HepG2 (cell line): ENCODE data around the gene FOXP3. TPM values are rescaled to one million over a fixed set of nuclear protein-coding genes. Genes with fewer than 3 reads are reported as not detected.

Experiments used
- ATAC-seq: fragments of 200-7000 bp; cut with Tn5 transposase; 3 replicates; pipeline ENCODE4 v1.9.1; 2020; ENCODE audit warnings: mild to moderate bottlenecking, moderate library complexity
- BruUV-seq: library from RNA; stranded (reverse); fragments of 400-500 nt; replicated peaks from 2 replicates; lab custom pipeline; 2021; lab: Mats Ljungman, UMichigan
- CTCF ChIA-PET: fragments of 300-600 bp; formaldehyde crosslinking; extraction: SDS; loops from one replicate; lab custom pipeline; 2021; ENCODE audit warnings: low total read pairs, inconsistent platforms, low intra/inter-chr PET ratio; lab: Yijun Ruan, JAX
- POLR2A ChIA-PET: fragments of 350-600 bp; sonication (Branson Sonifier 250); formaldehyde crosslinking; loops from one replicate; lab custom pipeline; 2020; ENCODE audit warnings: antibody characterized with exemption, inconsistent platforms; lab: Yijun Ruan, JAX
- DNase-seq: peaks from one replicate; pipeline ENCODE4 v3.0.0-alpha.2; 2015; ENCODE audit warnings: low spot score
- FAIRE-seq: peaks from 3 replicates; lab custom pipeline; 2011; peaks lifted over from hg19 to GRCh38; lab: Jason Lieb, UNC
- H2AFZ ChIP-seq: one replicate; pipeline ENCODE4 v1.6.1; 2011; ENCODE audit warnings: low read length, inconsistent platforms
- H3K27ac ChIP-seq: fragments of 300-600 bp; 3 replicates; pipeline ENCODE4 v1.8.0; 2011; ENCODE audit warnings: mixed run types, mild to moderate bottlenecking, mixed read lengths, low read length, inconsistent platforms; ENCODE audit not compliant: insufficient read depth; ENCODE audit errors: extremely low read length
- H3K27me3 ChIP-seq, 2 experiments: fragments of 200-600 bp in 1 of 2; 2 replicates in 1 of 2; 3 replicates in 1 of 2; pipeline versions ENCODE4 v1.6.0 to v1.8.0; 2011; ENCODE audit warnings: low read length in 2 of 2, mild to moderate bottlenecking in 2 of 2, moderate library complexity in 2 of 2, inconsistent platforms in 1 of 2; ENCODE audit not compliant: insufficient read depth in 2 of 2, control insufficient read depth in 1 of 2
- H3K36me3 ChIP-seq, 2 experiments: fragments of 200-600 bp in 1 of 2; replicated peaks in 1 of 2; 2 replicates in 1 of 2; 3 replicates in 1 of 2; pipeline versions ENCODE4 v1.5.1 to v1.8.0; 2011; ENCODE audit warnings: low read length in 2 of 2, inconsistent platforms in 1 of 2; ENCODE audit not compliant: insufficient read depth in 2 of 2, control insufficient read depth in 1 of 2
- H3K4me1 ChIP-seq: 2 replicates; pipeline ENCODE4 v1.5.1; 2012; ENCODE audit warnings: low read length, inconsistent platforms; ENCODE audit not compliant: insufficient read depth
- H3K4me2 ChIP-seq: 2 replicates; pipeline ENCODE4 v1.6.0; 2011; ENCODE audit warnings: low read depth, low read length, inconsistent platforms
- H3K4me3 ChIP-seq, 3 experiments: fragments of 200-600 bp in 1 of 3; sonication (generic), shearing (Covaris generic) in 1 of 3; replicated peaks in 1 of 3; 2 replicates each; pipeline ENCODE4 v1.5.1; 2011 to 2016; ENCODE audit warnings: low read length in 3 of 3, inconsistent platforms in 2 of 3, low read depth in 2 of 3, mild to moderate bottlenecking in 2 of 3, control low read depth in 1 of 3, mixed read lengths in 1 of 3; ENCODE audit not compliant: insufficient read depth in 1 of 3
- H3K79me2 ChIP-seq: one replicate; pipeline ENCODE4 v1.6.1; 2011; ENCODE audit warnings: low read length, inconsistent platforms; ENCODE audit not compliant: insufficient read depth
- H3K9ac ChIP-seq: 2 replicates; pipeline ENCODE4 v1.6.0; 2011; ENCODE audit warnings: mild to moderate bottlenecking, low read depth, low read length, inconsistent platforms; ENCODE audit not compliant: insufficient read depth
- H3K9me3 ChIP-seq: 2 replicates; pipeline ENCODE4 v1.5.1; 2012; ENCODE audit warnings: mild to moderate bottlenecking, low read length
- H4K20me1 ChIP-seq: 2 replicates; pipeline ENCODE4 v1.6.0; 2011; ENCODE audit warnings: inconsistent platforms, mild to moderate bottlenecking, low read length, moderate library complexity; ENCODE audit not compliant: insufficient read depth
- DNMT3B ChIP-seq: conservative IDR thresholded peaks from 2 replicates; pipeline ENCODE4 v1.6.1; 2016; ENCODE audit warnings: missing biosample characterization, control low read depth
- NFKB2 ChIP-seq: sonication (generic); formaldehyde crosslinking; IDR thresholded peaks from 2 replicates; pipeline ENCODE4 v1.4.0; 2020; ENCODE audit warnings: missing genetic modification reagents, borderline replicate concordance
- SPEN ChIP-seq: sonication (generic); formaldehyde crosslinking; IDR thresholded peaks from 2 replicates; pipeline ENCODE4 v1.5.1; 2020; ENCODE audit warnings: low read depth, mild to moderate bottlenecking, missing genetic modification reagents
- TRIM24 ChIP-seq: sonication (generic); formaldehyde crosslinking; IDR thresholded peaks from 2 replicates; pipeline ENCODE4 v1.8.0; 2022; ENCODE audit warnings: mild to moderate bottlenecking, missing genetic modification reagents
- XBP1 ChIP-seq: sonication (generic); formaldehyde crosslinking; IDR thresholded peaks from 2 replicates; pipeline ENCODE4 v1.5.0; 2020; ENCODE audit warnings: missing genetic modification reagents
- ZC3H4 ChIP-seq: sonication (generic); formaldehyde crosslinking; IDR thresholded peaks from 2 replicates; pipeline ENCODE4 v1.4.0; 2020; ENCODE audit warnings: missing genetic modification reagents, borderline replicate concordance
- ZMAT3 ChIP-seq: sonication (generic); formaldehyde crosslinking; conservative IDR thresholded peaks from 2 replicates; pipeline ENCODE4 v1.7.0; 2021; ENCODE audit warnings: missing genetic modification reagents
- ZNF205 ChIP-seq: IDR thresholded peaks from 2 replicates; pipeline ENCODE4 v1.6.1; 2018; ENCODE audit warnings: missing biosample characterization, missing genetic modification reagents
- ZNF430 ChIP-seq: sonication (generic); formaldehyde crosslinking; IDR thresholded peaks from 2 replicates; pipeline ENCODE4 v1.9.0; 2021; ENCODE audit warnings: mild to moderate bottlenecking, missing genetic modification reagents
- ZNF564 ChIP-seq: sonication (generic); formaldehyde crosslinking; IDR thresholded peaks from 2 replicates; pipeline ENCODE4 v1.8.1; 2023; ENCODE audit warnings: mild to moderate bottlenecking, missing genetic modification reagents
- ZNF782 ChIP-seq: sonication (generic); formaldehyde crosslinking; IDR thresholded peaks from 2 replicates; pipeline ENCODE4 v1.4.0; 2020; ENCODE audit warnings: missing genetic modification reagents, mild to moderate bottlenecking, borderline replicate concordance
- whole genome bisulfite sequencing: methylation state at CpG from one replicate; pipeline ENCODE4 v1.1.6; 2017; ENCODE audit warnings: low lambda C conversion rate; 5-methylcytosine and 5-hydroxymethylcytosine counted together
- in situ Hi-C: cut with HindIII; loops from 2 replicates; pipeline ENCODE4 v1.10.0; 2017; ENCODE audit warnings: low pct_unique_long_range_greater_than_20kb; ENCODE audit not compliant: extremely low pct_ligation_motif_present
- intact Hi-C: fragments of 100-400 bp; cut with micrococcal nuclease; formaldehyde crosslinking; loops from one replicate; pipeline ENCODE4 v1.10.0; 2022; ENCODE audit not compliant: unreplicated experiment
- polyA plus RNA-seq, 8 experiments: library from polyadenylated mRNA; depleted of rRNA in 3 of 8; stranded (reverse) in 7 of 8; unstranded in 1 of 8; fragments of >200 nt; fragmentation: Illumina TruSeq in 4 of 8; extraction: Trizol in 4 of 8; gene quantifications; 2 replicates each; pipeline versions ENCODE4 v1.2.1 to v1.2.3, GENCODE V29; 2011 to 2016; ENCODE audit warnings: low read depth in 4 of 8, missing spikeins in 1 of 8, mixed read lengths in 1 of 8; ENCODE audit not compliant: insufficient read depth in 1 of 8
- total RNA-seq, 5 experiments: library from RNA; depleted of rRNA; stranded (reverse); fragments of >200 nt; fragmentation: Illumina TruSeq; extraction: Trizol; gene quantifications; 2 replicates each; pipeline ENCODE4 v1.2.3, GENCODE V29; 2016; ENCODE audit warnings: low read depth in 1 of 5
- TF ChIP-seq, protein P1 (sequence below): sonication (generic); formaldehyde crosslinking; conservative IDR thresholded peaks from 2 replicates; pipeline ENCODE4 v1.4.0; 2020; ENCODE audit warnings: missing genetic modification reagents
- TF ChIP-seq, protein P2 (sequence below): sonication (generic); formaldehyde crosslinking; IDR thresholded peaks from 2 replicates; pipeline ENCODE4 v1.8.1; 2023; ENCODE audit warnings: mild to moderate bottlenecking, missing genetic modification reagents
- TF ChIP-seq, protein P3 (sequence below): sonication (generic); formaldehyde crosslinking; IDR thresholded peaks from 2 replicates; pipeline ENCODE4 v1.4.0; 2020; ENCODE audit warnings: missing genetic modification reagents

Gene FOXP3
- total and polyA plus RNA-seq, 2 of the 13 experiments (the other 11 are each of a cell fraction or from before 2014, with no cell fraction given) = 0.04 TPM; not detected in 1

DNA sequence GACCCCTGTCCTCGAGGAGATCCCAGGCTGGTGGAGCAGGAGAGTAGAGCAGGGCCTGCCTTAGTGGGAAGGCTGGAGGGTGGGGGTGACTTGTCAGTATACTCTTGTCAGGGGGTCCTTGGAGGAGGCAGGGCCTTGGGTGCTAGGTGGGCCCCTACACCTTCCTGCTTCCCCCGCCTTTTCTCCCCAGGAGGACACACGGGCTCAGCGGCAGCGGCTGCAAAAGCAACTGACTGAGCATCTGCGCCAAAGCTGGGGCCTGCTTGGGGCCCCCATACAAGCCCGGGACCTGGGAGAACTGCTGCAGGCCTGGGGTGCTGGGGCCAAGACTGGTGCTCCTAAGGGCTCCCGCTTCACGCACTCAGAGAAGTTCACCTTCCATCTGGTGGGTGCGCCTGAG, 18.0 kb downstream of the FOXP3 start:
- Histone ChIP-seq H3K9ac (no peak overlapping the region), H2AFZ (no peak overlapping the region), H3K4me1 (no peaks in the 10 kb centered on the region), H3K79me2 (no peaks in the 10 kb centered on the region), H3K4me3 (no peak overlapping the region), H3K36me3 (peaks cover 0 to 3% of the 10 kb centered on the region in 2 experiments; a peak in 1 of 5 replicates), H3K27ac (no peak overlapping the region), H3K4me2 (no peak overlapping the region), H3K9me3 (no peaks in the 10 kb centered on the region), H3K27me3 (no peaks in the 10 kb centered on the region), H4K20me1 (no peaks in the 10 kb centered on the region)
- POLR2A ChIA-PET = no interaction called here
- WGBS = 71% methylated on average over 2 of the region's 10 CpGs
- CTCF ChIA-PET = no interaction called here
- no TSS peak for BruUV-seq
- DNase-seq (no peak), FAIRE-seq (no peak), ATAC-seq (no peak)
- TF ChIP-seq TRIM24 (no peak), ZC3H4 (no peak), ZNF430 (CRISPR knock-in tag) (no peak), ZNF564 (CRISPR knock-in tag) (no peak), ZNF782 (CRISPR knock-in tag) (no peak), XBP1 (CRISPR knock-in tag) (no peak), ZNF205 (CRISPR knock-in tag) (no peak), DNMT3B (no peak), NFKB2 (CRISPR knock-in tag) (no peak), ZMAT3 (CRISPR knock-in tag) (no peak), SPEN (CRISPR knock-in tag) (no peak)
- TF ChIP-seq, protein P1, sequence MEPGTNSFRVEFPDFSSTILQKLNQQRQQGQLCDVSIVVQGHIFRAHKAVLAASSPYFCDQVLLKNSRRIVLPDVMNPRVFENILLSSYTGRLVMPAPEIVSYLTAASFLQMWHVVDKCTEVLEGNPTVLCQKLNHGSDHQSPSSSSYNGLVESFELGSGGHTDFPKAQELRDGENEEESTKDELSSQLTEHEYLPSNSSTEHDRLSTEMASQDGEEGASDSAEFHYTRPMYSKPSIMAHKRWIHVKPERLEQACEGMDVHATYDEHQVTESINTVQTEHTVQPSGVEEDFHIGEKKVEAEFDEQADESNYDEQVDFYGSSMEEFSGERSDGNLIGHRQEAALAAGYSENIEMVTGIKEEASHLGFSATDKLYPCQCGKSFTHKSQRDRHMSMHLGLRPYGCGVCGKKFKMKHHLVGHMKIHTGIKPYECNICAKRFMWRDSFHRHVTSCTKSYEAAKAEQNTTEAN (CRISPR knock-in tag) = no peak
- TF ChIP-seq, protein P2, sequence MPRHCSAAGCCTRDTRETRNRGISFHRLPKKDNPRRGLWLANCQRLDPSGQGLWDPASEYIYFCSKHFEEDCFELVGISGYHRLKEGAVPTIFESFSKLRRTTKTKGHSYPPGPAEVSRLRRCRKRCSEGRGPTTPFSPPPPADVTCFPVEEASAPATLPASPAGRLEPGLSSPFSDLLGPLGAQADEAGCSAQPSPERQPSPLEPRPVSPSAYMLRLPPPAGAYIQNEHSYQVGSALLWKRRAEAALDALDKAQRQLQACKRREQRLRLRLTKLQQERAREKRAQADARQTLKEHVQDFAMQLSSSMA = no peak
- TF ChIP-seq, protein P3, sequence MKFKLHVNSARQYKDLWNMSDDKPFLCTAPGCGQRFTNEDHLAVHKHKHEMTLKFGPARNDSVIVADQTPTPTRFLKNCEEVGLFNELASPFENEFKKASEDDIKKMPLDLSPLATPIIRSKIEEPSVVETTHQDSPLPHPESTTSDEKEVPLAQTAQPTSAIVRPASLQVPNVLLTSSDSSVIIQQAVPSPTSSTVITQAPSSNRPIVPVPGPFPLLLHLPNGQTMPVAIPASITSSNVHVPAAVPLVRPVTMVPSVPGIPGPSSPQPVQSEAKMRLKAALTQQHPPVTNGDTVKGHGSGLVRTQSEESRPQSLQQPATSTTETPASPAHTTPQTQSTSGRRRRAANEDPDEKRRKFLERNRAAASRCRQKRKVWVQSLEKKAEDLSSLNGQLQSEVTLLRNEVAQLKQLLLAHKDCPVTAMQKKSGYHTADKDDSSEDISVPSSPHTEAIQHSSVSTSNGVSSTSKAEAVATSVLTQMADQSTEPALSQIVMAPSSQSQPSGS = no peak
- in situ Hi-C loops = no loop called here
- intact Hi-C loops = no loop called here
